Heart left ventricle (tissue), 13 donors: ENCODE results near the gene HBG2.

Experiments
- CTCF ChIP-seq, 12 donors: fragments of 200-600 bp; sonication (generic) in 4 of 12; IDR thresholded peaks; one replicate each; pipeline versions ENCODE4 v1.5.0 to v1.8.0; 2018 to 2022; ENCODE audit warnings: antibody characterized with exemption in 12 of 12, mild to moderate bottlenecking in 5 of 12
- POLR2A ChIP-seq, 2 donors: fragments of 450-650 bp; IDR thresholded peaks; one replicate each; pipeline ENCODE4 v1.6.1; 2017; ENCODE audit warnings: antibody characterized with exemption in 2 of 2, mild to moderate bottlenecking in 2 of 2, moderate library complexity in 2 of 2
- donor health status: ischemic (EF 13 %, LVEDD 7.1; RV severe dilation, severe dysfunction).
- donor health status: DM: no; HTN: yes; CAD: no.
- donor health status: DM: no; HTN: no; CAD: no.
- donor health status: ischemic (EF 25% LVEDD 6.9; RV normal size, moderate dysfunction).
- donor health status: ischemic (EF 25% LVEDD 5.7; RV mildly dilated, moderate dysfunction).
- donor health status: ischemic (EF 35%, LVEDD 5.7; RV mildly dilated, moderate dysfunction).
- donor health status: nonischemic (EF 11% LVEDD 7.7; RV severe dilation, severe dysfunction).
- donor health status: DM: yes; HTN: yes; CAD: no.
- donor health status: PGD.
- donor health status: ischemic (EF 29% LVEDD 5.4; RV normal size, mild dysfunction).
- donor health status: nonischemic (EF 23%, LVEDD 6.1; RV moderate dilation, normal function).

DNA sequence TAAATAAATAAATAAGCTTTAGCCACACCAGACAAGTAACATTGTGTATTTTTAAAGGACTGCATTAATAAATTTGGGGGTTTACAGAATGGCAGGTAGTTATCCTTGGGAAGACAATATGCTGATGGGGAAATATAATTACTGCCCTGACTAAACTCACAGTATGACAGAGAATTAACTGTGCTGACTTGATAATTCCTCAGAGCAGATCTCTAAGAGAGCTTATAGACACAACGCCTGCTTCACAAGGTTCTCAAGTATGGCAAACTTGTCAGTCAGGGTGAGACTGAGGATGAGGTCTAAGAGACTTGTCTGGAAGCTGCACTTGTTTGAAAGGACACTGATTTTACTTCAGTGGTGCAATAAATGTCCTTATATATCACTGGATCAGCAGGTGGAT lies 43.9 kb upstream of the HBG2 start:
- no peak for TF ChIP-seq POLR2A (IDR thresholded peaks at IDR 0.05)
- TF ChIP-seq CTCF (IDR thresholded peaks at IDR 0.05) = no peak
